ENCODE data around the gene FBXL22. TPM values are rescaled to one million over a fixed set of nuclear protein-coding genes. Genes with fewer than 3 reads are reported as not detected.

The FBXL22 gene
- total and polyA plus RNA-seq, 2 of the 4 experiments (the other 2 are of a cell fraction), result 0.36 to 1.3 TPM

GRCh38 chr15:63582179-63582578, 15.0 kb upstream of the FBXL22 start:
- peak overlapping the region; percentile 63; the same call in 1 of the 2 replicates for H3K23ac ChIP-seq (ENCODE audit: low read depth, low read length)
- no peak overlapping the region for H3K4me3 ChIP-seq (ENCODE audit: insufficient read depth, low read depth, low read length)
- peaks cover 10% of the 10 kb centered on the region for H3K4me1 ChIP-seq (ENCODE audit: control insufficient read depth, insufficient read depth, low read length)
- H3K36me3 ChIP-seq (ENCODE audit: control insufficient read depth, insufficient read depth, low read length), result peaks cover under 1% of the 10 kb centered on the region; the same call in 1 of the 2 replicates
- no peak overlapping the region for H3K18ac ChIP-seq (ENCODE audit: low read depth, low read length)
- H3K56ac ChIP-seq (ENCODE audit: extremely low read depth, insufficient read depth, low read length), result no peak overlapping the region
- no peak overlapping the region for H3K4ac ChIP-seq (ENCODE audit: low read depth, low read length)
- dilution Hi-C loops (cut with HindIII; ENCODE audit: low sequenced_read_pairs, unreplicated experiment), result no loop called here
- H3K14ac ChIP-seq (replicated peaks; ENCODE audit: low read depth, low read length), result 0 out of 2 replicates have a peak overlapping the region, but pooled peaks have one; percentile 45
- BruUV-seq (replicated peaks), result no TSS peak
- no peak overlapping the region for H3K9ac ChIP-seq (ENCODE audit: low read depth, low read length)
- no peak overlapping the region for H4K91ac ChIP-seq (ENCODE audit: insufficient read depth, low read depth, low read length)
- H2AK5ac ChIP-seq (ENCODE audit: low read depth, low read length), result no peak overlapping the region
- H3K9me3 ChIP-seq (ENCODE audit: control insufficient read depth, insufficient read depth, low read length), result no peaks in the 10 kb centered on the region
- no peak overlapping the region for H2BK15ac ChIP-seq (ENCODE audit: low read depth, low read length)
- ATAC-seq (ENCODE audit: low read depth) (no peak), DNase-seq (no peak)
- H4K8ac ChIP-seq (ENCODE audit: low read depth in 2 of 2, low read length in 2 of 2), result no peak overlapping the region
- no peak for TF ChIP-seq MAFK (IDR thresholded peaks at IDR 0.05; ENCODE audit: low read depth, low read length)
- no peak for TF ChIP-seq ELK1 (IDR thresholded peaks at IDR 0.05; ENCODE audit: borderline replicate concordance, low read depth, low read length)
- TF ChIP-seq BHLHE40 (IDR thresholded peaks at IDR 0.05; ENCODE audit: low read depth, low read length), result no peak
- no peak for TF ChIP-seq CTCF (conservative IDR thresholded peaks at IDR 0.05; ENCODE audit: low read depth, low read length)
- no peak for TF ChIP-seq POLR2A (IDR thresholded peaks at IDR 0.05; ENCODE audit: low read depth, low read length)
- TF ChIP-seq MAZ (IDR thresholded peaks at IDR 0.05; ENCODE audit: borderline replicate concordance, low read depth, low read length), result no peak
- no peak for TF ChIP-seq RAD21 (IDR thresholded peaks at IDR 0.05; ENCODE audit: low read length)
- TF ChIP-seq MXI1 (IDR thresholded peaks at IDR 0.05; ENCODE audit: borderline replicate concordance, low read depth, low read length), result no peak
- TF ChIP-seq CHD1 (IDR thresholded peaks at IDR 0.05; ENCODE audit: low read depth, low read length), result no peak
- TF ChIP-seq RFX5 (IDR thresholded peaks at IDR 0.05; ENCODE audit: low read depth, low read length), result no peak
- TF ChIP-seq, protein P1, sequence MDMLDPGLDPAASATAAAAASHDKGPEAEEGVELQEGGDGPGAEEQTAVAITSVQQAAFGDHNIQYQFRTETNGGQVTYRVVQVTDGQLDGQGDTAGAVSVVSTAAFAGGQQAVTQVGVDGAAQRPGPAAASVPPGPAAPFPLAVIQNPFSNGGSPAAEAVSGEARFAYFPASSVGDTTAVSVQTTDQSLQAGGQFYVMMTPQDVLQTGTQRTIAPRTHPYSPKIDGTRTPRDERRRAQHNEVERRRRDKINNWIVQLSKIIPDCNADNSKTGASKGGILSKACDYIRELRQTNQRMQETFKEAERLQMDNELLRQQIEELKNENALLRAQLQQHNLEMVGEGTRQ (IDR thresholded peaks at IDR 0.05; ENCODE audit: low read depth, low read length), result no peak
- no peak for TF ChIP-seq RCOR1 (IDR thresholded peaks at IDR 0.05; ENCODE audit: insufficient replicate concordance, low read length)
- TF ChIP-seq SMC3 (IDR thresholded peaks at IDR 0.05; ENCODE audit: low read depth, low read length), result no peak
- no peak for TF ChIP-seq FOS (IDR thresholded peaks at IDR 0.05; ENCODE audit: low read depth, low read length)
- TF ChIP-seq CEBPB (IDR thresholded peaks at IDR 0.05; ENCODE audit: low read depth, low read length), result no peak
- no peak for TF ChIP-seq NFE2L2 (IDR thresholded peaks at IDR 0.05; ENCODE audit: low read depth, low read length)
- no peak overlapping the region for H2BK120ac ChIP-seq (ENCODE audit: low read depth, low read length)
- H2AFZ ChIP-seq (replicated peaks; ENCODE audit: low read length, poor library complexity), result no peak overlapping the region
- intact Hi-C loops (cut with micrococcal nuclease), result loop anchor here (10.0 kb wide), 1 partner anchor 117 kb away; no protein-coding TSS in a partner anchor
- in situ Hi-C loops (cut with MboI; ENCODE audit: low sequenced_read_pairs), result no loop called here
- no peak overlapping the region for H3K4me2 ChIP-seq (ENCODE audit: low read depth, low read length)
- H3K27ac ChIP-seq (ENCODE audit: insufficient read depth, low read length), result no peak overlapping the region
- H4K5ac ChIP-seq (ENCODE audit: low read depth, low read length), result no peak overlapping the region
- no peak overlapping the region for H2AK9ac ChIP-seq (replicated peaks; ENCODE audit: low read depth, low read length, poor library complexity)
- POLR2A ChIA-PET (ENCODE audit: unreplicated experiment), result no interaction called here
- peaks cover 6% of the 10 kb centered on the region for H3K9me1 ChIP-seq (ENCODE audit: insufficient read depth, low read length)
- peaks cover 10% of the 10 kb centered on the region; the same call in 1 of the 2 replicates for H4K20me1 ChIP-seq (ENCODE audit: insufficient read depth, low read length)
- no peaks in the 10 kb centered on the region for H3K27me3 ChIP-seq (ENCODE audit: control insufficient read depth, insufficient read depth, low read length)
- peaks cover 0 to 19% of the 10 kb centered on the region in 2 experiments; a peak in 1 of 4 replicates for H3K79me1 ChIP-seq (ENCODE audit: low read depth in 1 of 2, low read length in 2 of 2)
- no peak overlapping the region for H2BK20ac ChIP-seq (ENCODE audit: low read depth, low read length)
- CTCF ChIA-PET, result no interaction called here
- peak overlapping the region; percentile 11 for H2BK5ac ChIP-seq (ENCODE audit: low read depth, low read length, poor library complexity, severe bottlenecking)

All from IMR-90 (cell line).